ENCODE measurements around the gene SKP1.

SKP1 gene

GRCh38 chr5:134111741-134112647 lies 64.8 kb downstream of the SKP1 start:
- no peak for FAIRE-seq

- FAIRE-seq: no peak
These were observed 66.4 kb downstream of the SKP1 start for GRCh38 chr5:134110382-134110781.

GRCh38 chr5:134107779-134108178 lies 69.0 kb downstream of the SKP1 start:
- no peak for FAIRE-seq

GRCh38 chr5:134106991-134107701 lies 69.6 kb downstream of the SKP1 start:
- no peak for FAIRE-seq

- no peak for FAIRE-seq
These were observed 72.6 kb downstream of the SKP1 start for GRCh38 chr5:134103998-134104654.

GRCh38 chr5:134103397-134103796 lies 73.4 kb downstream of the SKP1 start:
- no peak for FAIRE-seq

- FAIRE-seq: no peak
These were observed 74.9 kb downstream of the SKP1 start for GRCh38 chr5:134101686-134102439.

GRCh38 chr5:134100283-134101091 lies 76.3 kb downstream of the SKP1 start:
- FAIRE-seq: no peak

GRCh38 chr5:134099939-134100282 lies 76.8 kb downstream of the SKP1 start:
- FAIRE-seq: no peak

- FAIRE-seq: no peak
These were observed 77.4 kb downstream of the SKP1 start for GRCh38 chr5:134099288-134099872.

All from colon (tissue), 2 donors.